Coronary artery (tissue), 2 donors: ENCODE measurements around the gene MKX.

Source experiments
- DNase-seq: peaks from one replicate; pipeline ENCODE4 v3.0.0-alpha.2; 2017; ENCODE audit warnings: low spot score
- H3K27ac ChIP-seq, 2 donors: fragments of 200-600 bp; sonication (generic); one replicate each; pipeline ENCODE4 v1.5.1; 2016 to 2019
- H3K4me3 ChIP-seq: fragments of 200-600 bp; sonication (generic); 2 replicates; pipeline ENCODE4 v1.5.1; 2016; ENCODE audit warnings: mild to moderate bottlenecking, moderate library complexity
- TF ChIP-seq, protein P1 (sequence below): fragments of 200-600 bp; sonication (generic); IDR thresholded peaks from one replicate; pipeline ENCODE4 v1.5.1; 2019; ENCODE audit warnings: antibody characterized with exemption

Gene MKX

DNA sequence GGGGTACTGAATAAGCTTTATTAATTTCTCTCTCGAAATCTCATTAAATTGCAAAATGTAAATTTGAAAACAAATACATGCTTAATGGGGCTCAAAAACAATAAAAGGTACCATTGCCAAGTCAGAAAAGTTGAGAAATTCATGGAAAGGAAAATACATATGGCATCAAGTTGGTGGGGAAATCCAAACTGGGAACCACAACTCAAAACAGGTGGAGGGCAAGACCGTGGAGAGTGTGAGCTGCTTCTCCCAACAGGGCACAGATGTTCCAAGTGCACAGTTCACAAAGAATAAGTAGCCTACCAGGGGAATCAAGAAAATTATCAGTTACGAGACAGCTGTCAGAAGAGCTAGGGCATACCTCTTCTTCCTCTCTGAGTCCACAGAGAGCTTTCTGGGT is 26.6 kb downstream of the MKX start:
- DNase-seq = no peak
- Histone ChIP-seq H3K4me3 (no peak overlapping the region), H3K27ac (no peak overlapping the region)
- TF ChIP-seq, protein P1, sequence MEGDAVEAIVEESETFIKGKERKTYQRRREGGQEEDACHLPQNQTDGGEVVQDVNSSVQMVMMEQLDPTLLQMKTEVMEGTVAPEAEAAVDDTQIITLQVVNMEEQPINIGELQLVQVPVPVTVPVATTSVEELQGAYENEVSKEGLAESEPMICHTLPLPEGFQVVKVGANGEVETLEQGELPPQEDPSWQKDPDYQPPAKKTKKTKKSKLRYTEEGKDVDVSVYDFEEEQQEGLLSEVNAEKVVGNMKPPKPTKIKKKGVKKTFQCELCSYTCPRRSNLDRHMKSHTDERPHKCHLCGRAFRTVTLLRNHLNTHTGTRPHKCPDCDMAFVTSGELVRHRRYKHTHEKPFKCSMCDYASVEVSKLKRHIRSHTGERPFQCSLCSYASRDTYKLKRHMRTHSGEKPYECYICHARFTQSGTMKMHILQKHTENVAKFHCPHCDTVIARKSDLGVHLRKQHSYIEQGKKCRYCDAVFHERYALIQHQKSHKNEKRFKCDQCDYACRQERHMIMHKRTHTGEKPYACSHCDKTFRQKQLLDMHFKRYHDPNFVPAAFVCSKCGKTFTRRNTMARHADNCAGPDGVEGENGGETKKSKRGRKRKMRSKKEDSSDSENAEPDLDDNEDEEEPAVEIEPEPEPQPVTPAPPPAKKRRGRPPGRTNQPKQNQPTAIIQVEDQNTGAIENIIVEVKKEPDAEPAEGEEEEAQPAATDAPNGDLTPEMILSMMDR = no peak

DNA sequence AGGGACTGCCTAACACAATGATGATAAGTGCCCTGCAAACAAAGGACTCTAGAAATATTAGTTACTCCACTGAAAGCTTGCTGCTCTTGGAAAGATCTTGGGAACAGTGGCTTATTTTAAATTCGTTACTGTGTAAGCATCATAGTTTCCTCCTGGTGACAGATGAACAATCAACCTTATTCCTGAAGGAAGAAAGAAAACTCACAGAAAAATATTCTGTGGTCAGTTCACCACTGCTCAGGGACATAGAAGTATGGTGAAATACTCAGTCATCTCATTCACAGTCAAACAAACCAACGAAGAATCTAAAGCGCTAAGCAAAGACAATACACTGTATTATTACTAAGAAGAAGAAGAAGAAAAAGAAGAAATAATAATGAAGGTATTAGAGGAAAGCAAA is 27.8 kb downstream of the MKX start:
- Histone ChIP-seq H3K27ac (no peak overlapping the region), H3K4me3 (no peak overlapping the region)
- TF ChIP-seq, protein P1 = no peak
- no peak for DNase-seq

DNA sequence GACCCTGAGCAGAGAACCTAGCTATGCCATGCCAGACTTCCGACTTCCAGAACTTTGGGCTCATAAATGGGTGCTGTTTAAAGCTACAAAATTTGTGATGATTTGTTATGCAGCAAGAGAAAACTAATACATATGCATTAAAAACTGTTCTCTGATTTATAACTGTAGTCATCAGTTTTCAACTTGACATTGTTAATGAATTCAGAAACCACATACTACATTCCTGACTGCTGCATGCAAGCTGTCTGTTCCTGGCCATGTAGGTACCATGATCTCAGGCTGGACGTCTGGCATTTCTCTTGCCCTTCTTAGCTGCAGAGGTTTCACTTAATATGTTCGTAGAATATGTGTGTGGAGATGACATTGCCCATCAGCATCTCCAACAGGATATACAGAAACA is 28.4 kb downstream of the MKX start:
- Histone ChIP-seq H3K27ac (no peak overlapping the region), H3K4me3 (no peak overlapping the region)
- no peak for DNase-seq
- TF ChIP-seq, protein P1 = no peak

DNA sequence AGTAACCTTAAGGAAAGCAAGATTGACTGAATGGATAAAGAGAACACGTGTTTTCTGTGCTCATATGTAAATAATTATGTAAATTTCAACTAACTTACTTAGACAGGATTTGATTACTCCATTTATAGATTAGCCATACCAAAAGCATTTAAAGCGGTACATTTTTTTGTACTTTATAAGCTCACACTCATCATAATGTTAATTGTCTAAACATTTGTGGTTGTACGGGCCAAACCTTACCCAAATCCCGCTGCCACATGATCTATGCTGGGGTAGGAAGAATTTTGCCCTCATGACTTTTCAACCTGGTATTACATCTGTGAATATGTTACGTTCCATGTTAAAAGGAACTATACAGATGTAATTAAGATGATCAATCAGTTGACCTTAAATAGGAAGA is 29.1 kb downstream of the MKX start:
- Histone ChIP-seq H3K4me3 (no peak overlapping the region), H3K27ac (no peak overlapping the region)
- TF ChIP-seq, protein P1 = no peak
- DNase-seq = no peak

DNA sequence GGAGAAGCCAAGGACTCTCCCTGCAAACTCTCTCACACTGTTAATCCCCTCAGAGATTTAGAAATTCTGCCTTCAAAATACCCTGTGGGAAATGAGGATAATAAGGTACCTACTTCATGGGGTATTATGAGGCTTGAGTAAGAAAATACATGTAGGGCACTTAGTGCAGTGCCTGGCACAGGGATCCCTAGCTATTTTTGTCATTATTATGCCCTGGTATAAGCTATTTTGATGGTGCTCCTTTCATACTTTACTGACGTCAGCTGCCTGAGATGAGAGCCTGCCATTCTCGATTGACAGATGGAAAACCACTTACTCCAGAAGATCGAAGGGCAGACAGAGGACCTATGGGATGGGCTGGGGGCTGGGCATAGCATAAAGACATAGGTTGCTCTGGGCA is 30.1 kb downstream of the MKX start:
- Histone ChIP-seq H3K27ac (peak overlapping the region; percentile 69 to 81), H3K4me3 (no peak overlapping the region)
- DNase-seq = no peak
- TF ChIP-seq, protein P1 = no peak

DNA sequence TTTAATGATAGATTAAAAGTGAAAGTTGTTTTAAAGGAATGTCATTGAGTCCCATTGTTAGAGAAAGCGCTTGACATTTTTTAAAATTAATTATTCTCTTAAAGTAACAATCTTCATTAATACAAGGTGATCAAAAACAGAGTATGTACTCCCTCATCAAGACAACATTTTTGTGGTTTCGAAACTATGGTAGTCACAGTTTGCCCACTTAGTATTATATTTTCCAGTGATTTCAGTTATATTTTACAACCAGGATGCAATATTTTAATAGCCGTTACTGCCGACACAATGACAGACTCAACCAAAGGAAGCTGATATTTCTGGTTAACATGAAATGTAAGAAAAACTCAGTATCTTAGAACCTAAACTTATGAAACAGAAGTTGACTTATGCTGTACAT is 31.3 kb downstream of the MKX start:
- H3K27ac ChIP-seq = peak overlapping the region; percentile 69 to 81
- TF ChIP-seq, protein P1 = no peak
- no peak for DNase-seq
- peak overlapping the region; percentile 57 for H3K4me3 ChIP-seq

DNA sequence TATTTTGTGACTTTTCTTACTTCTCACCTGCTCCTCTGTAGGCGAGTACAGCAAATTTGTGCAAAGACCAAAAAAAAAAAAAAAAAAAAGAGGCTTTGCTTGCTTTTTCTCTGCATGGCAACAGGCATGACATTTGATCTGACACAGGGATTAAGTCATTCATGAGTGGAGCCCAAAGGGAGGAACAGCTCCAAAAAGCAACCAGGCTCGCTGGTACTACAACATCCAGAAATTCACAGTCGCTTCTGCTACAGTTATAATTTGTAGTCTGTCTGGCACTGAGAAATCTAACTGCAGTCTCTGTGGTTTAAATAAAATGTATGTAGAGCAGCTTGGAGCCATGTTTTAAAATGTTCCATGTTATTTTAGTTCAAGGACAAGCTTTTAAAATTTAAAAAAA is 31.7 kb downstream of the MKX start:
- Histone ChIP-seq H3K4me3 (peak overlapping the region; percentile 57), H3K27ac (peak overlapping the region; percentile 69 to 81)
- TF ChIP-seq, protein P1 = no peak
- no peak for DNase-seq
